ENCODE data around the gene YTHDC1.
A peak's percentile ranks its signal among the peaks of the same experiment; 100 is the strongest.

Gene YTHDC1

GRCh38 chr4:68360231-68360968 is 10.5 kb upstream of the YTHDC1 start:
- no peak for DNase-seq (ENCODE audit: extremely low spot score, insufficient read length, low read depth)
- no peak for FAIRE-seq

GRCh38 chr4:68359508-68359907 is 9.6 kb upstream of the YTHDC1 start:
- FAIRE-seq (peak; percentile 70), DNase-seq (ENCODE audit: extremely low spot score, insufficient read length, low read depth) (no peak)

GRCh38 chr4:68358988-68359387 is 9.1 kb upstream of the YTHDC1 start:
- FAIRE-seq (no peak), DNase-seq (ENCODE audit: extremely low spot score, insufficient read length, low read depth) (no peak)

- no peak for DNase-seq (ENCODE audit: extremely low spot score, insufficient read length, low read depth)
- FAIRE-seq, result no peak
Observed at GRCh38 chr4:68352791-68353190, 2.9 kb upstream of the YTHDC1 start.

DNA sequence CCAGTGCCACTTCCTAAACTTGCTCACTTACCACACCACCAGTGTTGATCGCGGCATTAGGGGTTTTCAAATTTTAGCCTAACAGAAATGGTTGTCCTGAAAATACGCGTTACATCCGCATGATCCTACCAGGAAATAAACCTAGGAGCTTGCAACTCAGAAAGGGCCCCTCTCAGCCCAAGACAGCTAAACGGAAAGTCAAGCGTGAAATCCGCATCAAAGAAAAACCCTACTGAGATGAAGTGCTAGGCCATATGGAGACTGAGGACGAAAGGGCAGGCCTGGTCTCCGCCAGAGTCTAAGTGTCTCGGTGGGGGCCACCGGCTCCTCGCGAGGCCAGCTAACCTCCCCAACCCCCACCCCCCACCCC is 626 bp downstream of the YTHDC1 start:
- FAIRE-seq, result no peak
- no peak for DNase-seq (ENCODE audit: extremely low spot score, insufficient read length, low read depth)

GRCh38 chr4:68348577-68348976 is 1.3 kb downstream of the YTHDC1 start:
- DNase-seq (ENCODE audit: extremely low spot score, insufficient read length, low read depth), result no peak
- peak; percentile 46 for FAIRE-seq

GRCh38 chr4:68347845-68348244 is 2.0 kb downstream of the YTHDC1 start:
- FAIRE-seq (no peak), DNase-seq (ENCODE audit: extremely low spot score, insufficient read length, low read depth) (no peak)

DNA sequence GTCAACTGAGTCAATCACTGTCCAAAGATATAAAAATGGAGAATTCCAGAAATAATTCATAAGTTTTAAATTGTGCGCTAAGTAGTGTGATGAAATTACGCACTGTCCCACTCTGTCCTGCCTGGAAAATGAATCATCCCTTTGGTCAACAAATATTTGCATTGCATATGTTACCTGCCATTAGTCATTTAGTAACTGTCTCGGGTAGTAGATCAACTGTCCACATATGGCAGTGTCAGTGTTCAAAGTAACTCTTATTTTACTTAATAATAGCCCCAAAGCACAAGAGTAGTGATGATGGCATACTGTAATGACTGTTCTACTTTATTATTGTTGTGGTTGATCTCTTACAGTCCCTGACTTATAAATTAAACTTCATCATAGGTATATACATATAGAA is 3.4 kb downstream of the YTHDC1 start:
- DNase-seq (ENCODE audit: extremely low spot score, insufficient read length, low read depth) (no peak), FAIRE-seq (no peak)

DNA sequence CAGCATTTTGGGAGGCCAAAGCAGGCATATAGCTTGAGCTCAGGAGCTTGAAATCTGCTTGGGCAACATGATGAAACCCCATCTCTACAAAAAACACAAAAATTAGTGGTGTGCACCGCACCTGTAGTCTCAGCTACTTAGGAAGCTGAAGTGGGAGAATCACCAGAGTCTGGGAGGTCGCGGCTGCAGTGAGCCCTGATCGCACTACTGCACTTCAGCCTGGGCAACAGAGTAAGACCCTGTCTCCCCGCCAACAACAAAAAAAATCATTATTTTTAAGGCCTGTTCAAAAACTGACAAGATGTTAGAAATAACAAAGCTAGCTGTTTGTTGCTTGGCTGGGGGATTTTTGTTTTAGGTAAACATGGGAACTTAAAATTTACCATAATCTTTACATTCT is 5.1 kb downstream of the YTHDC1 start:
- FAIRE-seq, result no peak
- DNase-seq (ENCODE audit: extremely low spot score, insufficient read length, low read depth), result no peak

GRCh38 chr4:68344049-68344448 is 5.8 kb downstream of the YTHDC1 start:
- FAIRE-seq (no peak), DNase-seq (ENCODE audit: extremely low spot score, insufficient read length, low read depth) (no peak)

GRCh38 chr4:68342134-68342533 is 7.8 kb downstream of the YTHDC1 start:
- DNase-seq (ENCODE audit: extremely low spot score, insufficient read length, low read depth) (no peak), FAIRE-seq (no peak)

DNA sequence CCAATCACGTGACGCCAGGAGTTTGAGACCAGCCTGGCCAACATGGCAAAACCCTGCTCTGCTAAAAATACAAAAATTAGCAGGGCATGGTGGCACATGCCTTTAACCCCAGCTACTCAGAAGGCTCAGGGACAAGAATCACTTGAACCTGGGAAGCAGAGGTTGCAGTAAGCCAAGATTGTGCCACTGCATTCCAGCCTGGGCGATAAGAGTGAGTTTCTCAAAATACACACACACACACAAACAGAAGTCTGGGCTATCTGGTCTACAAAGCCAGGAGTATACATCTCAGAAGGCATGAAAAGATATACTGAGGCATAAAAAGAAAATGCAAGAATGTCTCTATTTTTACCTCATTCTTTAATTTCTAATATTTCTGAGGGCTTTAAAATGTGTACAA is 11.3 kb downstream of the YTHDC1 start:
- FAIRE-seq (no peak), DNase-seq (ENCODE audit: extremely low spot score, insufficient read length, low read depth) (no peak)

DNA sequence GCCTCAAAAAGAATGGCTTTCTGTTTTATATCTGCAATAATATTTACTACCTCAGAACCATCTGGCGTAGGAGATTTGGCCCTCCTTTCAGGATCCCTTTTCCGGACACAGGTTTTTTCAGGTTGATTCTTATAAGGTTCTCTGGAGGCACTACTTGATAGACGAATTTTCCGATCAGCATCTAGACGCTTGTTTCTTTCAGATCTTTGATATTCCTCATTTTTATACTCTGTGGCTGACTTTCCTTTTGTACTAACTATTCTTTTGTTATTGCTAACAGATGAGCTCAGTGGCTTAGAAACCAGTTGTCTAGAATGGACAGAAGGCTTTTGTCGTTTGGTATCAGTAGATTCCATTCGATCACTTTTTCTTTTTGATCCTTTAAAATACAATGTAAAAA is 12.4 kb downstream of the YTHDC1 start:
- no peak for FAIRE-seq
- DNase-seq (ENCODE audit: extremely low spot score, insufficient read length, low read depth), result no peak

DNA sequence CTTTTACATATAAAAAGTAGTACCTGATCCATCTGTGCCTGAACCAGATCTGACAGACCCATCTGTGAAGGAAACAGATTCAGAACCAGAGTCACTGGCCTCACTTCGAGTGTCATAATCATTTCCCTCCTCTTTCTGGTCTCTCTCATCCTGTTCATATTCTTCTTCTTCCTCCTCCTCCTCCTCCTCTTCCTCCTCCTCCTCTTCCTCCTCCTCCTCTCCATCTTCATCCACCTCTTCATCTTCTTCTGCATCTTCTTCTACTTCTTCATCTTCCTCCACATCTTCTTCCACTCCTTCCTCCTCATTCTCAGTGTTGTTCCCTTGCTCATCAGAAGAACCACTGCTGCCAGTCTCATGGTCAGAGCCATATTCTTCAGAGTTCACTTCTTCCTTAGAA is 12.9 kb downstream of the YTHDC1 start:
- DNase-seq (ENCODE audit: extremely low spot score, insufficient read length, low read depth) (no peak), FAIRE-seq (no peak)

DNA sequence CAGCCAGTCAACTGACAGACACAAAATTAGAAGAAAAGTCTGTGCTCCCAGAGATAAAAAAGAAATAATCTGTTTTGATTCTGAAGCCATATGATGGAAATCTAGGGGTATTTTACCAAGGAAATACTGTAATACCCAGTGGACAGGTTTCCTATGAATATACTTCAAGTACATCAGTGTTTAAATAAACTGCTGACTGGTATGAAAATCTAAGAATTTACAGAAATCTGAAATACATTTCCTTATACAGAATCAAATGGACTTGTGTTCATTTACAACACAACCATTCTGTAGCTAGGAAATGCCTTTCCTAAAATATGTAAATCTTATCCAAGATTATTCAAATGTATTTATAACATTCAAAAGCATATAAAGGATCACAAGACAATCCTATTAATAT is 13.4 kb downstream of the YTHDC1 start:
- FAIRE-seq (no peak), DNase-seq (ENCODE audit: extremely low spot score, insufficient read length, low read depth) (no peak)

DNA sequence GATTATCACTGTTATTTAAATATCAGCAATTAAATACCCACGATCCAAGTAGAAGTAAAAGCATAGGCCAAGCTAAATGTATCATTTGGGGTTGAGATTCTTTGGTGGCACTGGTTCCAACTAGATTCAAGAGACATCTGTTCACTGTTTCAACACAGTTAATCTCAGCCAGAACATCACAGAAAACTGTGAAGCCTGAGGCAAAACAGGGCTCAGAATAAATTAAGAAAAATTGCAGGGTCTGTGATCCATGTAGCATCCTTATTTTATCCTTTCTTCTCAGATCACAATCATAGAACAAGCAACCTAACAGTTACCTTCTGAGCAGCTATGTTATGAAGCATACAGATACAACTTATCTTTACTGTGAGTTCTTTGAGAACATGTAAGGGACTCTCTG is 23.7 kb downstream of the YTHDC1 start:
- FAIRE-seq (no peak), DNase-seq (ENCODE audit: extremely low spot score, insufficient read length, low read depth) (no peak)

GRCh38 chr4:68324519-68325262 is 25.2 kb downstream of the YTHDC1 start:
- no peak for DNase-seq (ENCODE audit: extremely low spot score, insufficient read length, low read depth)
- no peak for FAIRE-seq

DNA sequence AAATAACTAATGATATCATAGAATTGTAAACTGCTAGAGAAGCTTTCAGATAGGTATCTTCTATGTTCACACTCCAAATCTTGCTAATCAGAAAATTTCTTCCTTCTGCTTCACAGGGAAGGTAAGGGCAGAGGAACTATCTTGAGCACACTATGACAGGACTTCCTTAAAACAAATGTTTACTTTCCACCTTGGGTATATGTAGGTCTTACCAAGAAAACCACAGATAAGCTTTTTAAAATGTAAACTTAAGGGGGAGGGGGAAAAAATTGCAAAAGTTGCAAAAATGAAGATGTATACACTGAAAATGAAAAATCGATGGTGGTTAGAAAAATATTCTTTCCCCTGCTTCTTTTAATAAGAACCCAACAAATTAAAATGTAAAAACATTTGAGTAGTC is 30.9 kb downstream of the YTHDC1 start:
- FAIRE-seq, result no peak
- no peak for DNase-seq (ENCODE audit: extremely low spot score, insufficient read length, low read depth)

DNA sequence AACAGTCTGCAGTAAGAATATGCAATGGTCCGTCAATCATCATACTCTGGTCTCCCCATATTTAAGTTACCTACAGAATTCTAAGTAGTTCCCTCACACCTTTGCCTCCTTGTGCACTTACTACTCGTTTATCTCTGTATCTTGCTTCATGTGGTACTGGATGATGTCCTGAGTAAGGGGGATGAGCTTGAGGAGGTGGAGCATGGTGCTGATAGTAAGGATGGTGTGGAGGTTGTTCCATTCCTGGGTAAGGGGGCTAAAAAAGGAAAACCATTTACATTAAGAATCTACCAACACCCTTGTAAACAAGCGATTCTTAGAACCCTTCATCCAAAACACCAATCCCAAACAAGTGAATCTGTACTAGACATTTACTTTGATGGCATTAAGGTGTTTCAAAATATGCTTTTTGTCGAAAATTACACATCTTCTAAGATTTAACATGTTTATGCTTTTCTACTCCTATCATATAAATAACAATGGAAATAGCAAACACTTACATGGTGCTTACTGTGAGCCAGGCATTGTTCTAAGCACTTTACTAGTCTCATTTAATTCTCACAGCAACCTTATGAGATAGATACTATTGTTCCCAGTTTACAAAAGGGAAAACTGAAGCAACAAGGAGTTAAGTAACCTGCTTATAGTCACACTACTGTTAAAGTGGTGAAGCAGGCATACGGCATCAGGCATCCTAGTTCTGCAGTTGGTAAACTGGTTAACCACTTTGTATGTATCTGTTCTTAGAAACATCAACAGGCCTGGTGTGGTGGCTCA is 33.5 kb downstream of the YTHDC1 start:
- FAIRE-seq, result peak; percentile 12
- no peak for DNase-seq (ENCODE audit: extremely low spot score, insufficient read length, low read depth)

GRCh38 chr4:68310651-68311247 is 39.1 kb downstream of the YTHDC1 start:
- DNase-seq (ENCODE audit: extremely low spot score, insufficient read length, low read depth), result no peak
- FAIRE-seq, result no peak

DNA sequence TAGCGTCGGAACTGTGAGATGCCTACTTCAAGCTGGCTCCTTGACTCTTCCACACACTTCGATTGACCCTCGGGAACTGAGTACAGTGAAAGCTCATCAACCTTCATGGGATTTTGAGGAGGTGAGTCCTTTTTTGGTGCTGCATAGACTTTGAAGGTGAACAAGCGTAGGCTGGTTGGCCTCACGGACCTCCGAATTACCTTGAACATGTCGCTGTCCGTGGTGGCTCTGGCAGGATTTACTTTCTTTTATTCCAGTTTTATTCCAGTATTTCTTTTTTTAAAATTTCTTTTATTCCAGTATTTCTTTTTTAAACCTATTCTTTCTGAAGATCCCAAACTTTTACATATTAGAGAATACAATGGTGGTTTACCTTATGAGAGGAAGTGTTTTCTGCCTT is 45.2 kb downstream of the YTHDC1 start:
- DNase-seq (ENCODE audit: extremely low spot score, insufficient read length, low read depth) (no peak), FAIRE-seq (no peak)
